Mucosa of descending colon (tissue), 3 donors: ENCODE measurements around the gene ARHGEF1. TPM values are rescaled to one million over a fixed set of nuclear protein-coding genes. Genes with fewer than 3 reads are reported as not detected.

ENCODE experiments used
- ATAC-seq: fragments of 200-7000 bp; cut with Tn5 transposase; one replicate; pipeline ENCODE4 v1.9.1; 2020; ENCODE audit warnings: mild to moderate bottlenecking, moderate library complexity
- DNase-seq, 3 donors: peaks; one replicate each; pipeline ENCODE4 v3.0.0-alpha.2; 2020
- H3K36me3 ChIP-seq: fragments of 200-600 bp; one replicate; pipeline ENCODE4 v1.8.0; 2021; ENCODE audit warnings: low read depth, mild to moderate bottlenecking
- H3K4me1 ChIP-seq: fragments of 200-600 bp; one replicate; pipeline ENCODE4 v1.8.0; 2021; ENCODE audit warnings: low read depth, mild to moderate bottlenecking
- H3K4me3 ChIP-seq: fragments of 200-600 bp; one replicate; pipeline ENCODE4 v1.8.0; 2021; ENCODE audit warnings: mild to moderate bottlenecking
- H3K9me3 ChIP-seq: fragments of 200-600 bp; one replicate; pipeline ENCODE4 v1.8.0; 2021; ENCODE audit warnings: mild to moderate bottlenecking
- CTCF ChIP-seq: fragments of 200-600 bp; IDR thresholded peaks from one replicate; pipeline ENCODE4 v1.8.0; 2022; ENCODE audit warnings: antibody characterized with exemption, mild to moderate bottlenecking
- intact Hi-C, 2 donors: fragments of 100-400 bp; cut with DNase I in 1 of 2; cut with micrococcal nuclease in 1 of 2; formaldehyde crosslinking; loops; one replicate each; pipeline versions ENCODE4 v1.11.0 to v1.11.1; 2022; cut with DNase I, micrococcal nuclease
- total RNA-seq, 3 donors: library from RNA; stranded (reverse); fragmentation: NEBNext Ultra II Directional in 2 of 3; extraction: Animal tissue kit (Norgen Biotek cat#: 25700) in 2 of 3; gene quantifications; one replicate each; pipeline versions ENCODE4 v1.2.1 to v1.2.4, GENCODE V29; 2021 to 2023
- donor health status: DM: no; HTN: no; CAD: no; lungs with moderate emphysema.
- donor health status: DM: no; HTN: no; CAD: no.
- donor health status: DM: no; HTN: yes; CAD: no.

Gene ARHGEF1
- total RNA-seq, 3 donors from 2014 or later: 84.9 to 125 (median 92.3) TPM

- no peak for TF ChIP-seq CTCF
- DNase-seq (peak in 1 of 3 donors; percentile 31), ATAC-seq (no peak)
- Histone ChIP-seq H3K9me3 (no peaks in the 10 kb centered on the region), H3K36me3 (no peaks in the 10 kb centered on the region), H3K4me3 (no peak overlapping the region), H3K4me1 (peaks cover 29% of the 10 kb centered on the region)
- intact Hi-C loops: no loop called here
Observed at GRCh38 chr19:41889896-41890295, 6.9 kb downstream of the ARHGEF1 start.

GRCh38 chr19:41890936-41891335 lies 8.0 kb downstream of the ARHGEF1 start:
- H3K4me3 ChIP-seq: no peak overlapping the region
- no peak for TF ChIP-seq CTCF
- H3K4me1 ChIP-seq: peaks cover 18% of the 10 kb centered on the region
- DNase-seq (no peak), ATAC-seq (no peak)
- no peaks in the 10 kb centered on the region for H3K36me3 ChIP-seq
- intact Hi-C loops: no loop called here
- no peaks in the 10 kb centered on the region for H3K9me3 ChIP-seq

- no peaks in the 10 kb centered on the region for H3K9me3 ChIP-seq
- intact Hi-C loops: no loop called here
- TF ChIP-seq CTCF: no peak
- H3K4me1 ChIP-seq: peaks cover 6% of the 10 kb centered on the region
- ATAC-seq (no peak), DNase-seq (peak in 2 of 3 donors; percentile 29 to 48)
- no peaks in the 10 kb centered on the region for H3K36me3 ChIP-seq
- H3K4me3 ChIP-seq: no peak overlapping the region
Observed at GRCh38 chr19:41892173-41892902, 9.4 kb downstream of the ARHGEF1 start.

- intact Hi-C loops: no loop called here
- no peak for DNase-seq
- no peak for TF ChIP-seq CTCF
- Histone ChIP-seq H3K4me1 (no peaks in the 10 kb centered on the region), H3K4me3 (no peak overlapping the region), H3K9me3 (no peaks in the 10 kb centered on the region), H3K36me3 (no peaks in the 10 kb centered on the region)
- peak; percentile 51 for ATAC-seq
Observed at GRCh38 chr19:41893899-41894298, 10.9 kb downstream of the ARHGEF1 start.

GRCh38 chr19:41894350-41894749 lies 11.4 kb downstream of the ARHGEF1 start:
- intact Hi-C loops: no loop called here
- no peak overlapping the region for H3K4me3 ChIP-seq
- H3K9me3 ChIP-seq: no peaks in the 10 kb centered on the region
- no peak for DNase-seq
- no peak for TF ChIP-seq CTCF
- H3K36me3 ChIP-seq: no peaks in the 10 kb centered on the region
- ATAC-seq: no peak
- H3K4me1 ChIP-seq: no peaks in the 10 kb centered on the region
